Activated CD4-positive, CD25-positive, alpha-beta regulatory T cell treated with anti-CD3 and anti-CD28 coated beads, Interleukin-2, amount 50 U/mL, for 72 hours (primary cell): ENCODE measurements around the gene ROR2.

Experiments used
- DNase-seq: peaks from one replicate; pipeline ENCODE4 v3.0.0; 2021

The ROR2 gene

GRCh38 chr9:91899219-91899563, 50.8 kb downstream of the ROR2 start:
- DNase-seq, result no peak

- no peak for DNase-seq
Observed at GRCh38 chr9:91898451-91899218, 51.4 kb downstream of the ROR2 start.

- DNase-seq, result no peak
Observed at GRCh38 chr9:91897201-91897600, 52.8 kb downstream of the ROR2 start.

DNA sequence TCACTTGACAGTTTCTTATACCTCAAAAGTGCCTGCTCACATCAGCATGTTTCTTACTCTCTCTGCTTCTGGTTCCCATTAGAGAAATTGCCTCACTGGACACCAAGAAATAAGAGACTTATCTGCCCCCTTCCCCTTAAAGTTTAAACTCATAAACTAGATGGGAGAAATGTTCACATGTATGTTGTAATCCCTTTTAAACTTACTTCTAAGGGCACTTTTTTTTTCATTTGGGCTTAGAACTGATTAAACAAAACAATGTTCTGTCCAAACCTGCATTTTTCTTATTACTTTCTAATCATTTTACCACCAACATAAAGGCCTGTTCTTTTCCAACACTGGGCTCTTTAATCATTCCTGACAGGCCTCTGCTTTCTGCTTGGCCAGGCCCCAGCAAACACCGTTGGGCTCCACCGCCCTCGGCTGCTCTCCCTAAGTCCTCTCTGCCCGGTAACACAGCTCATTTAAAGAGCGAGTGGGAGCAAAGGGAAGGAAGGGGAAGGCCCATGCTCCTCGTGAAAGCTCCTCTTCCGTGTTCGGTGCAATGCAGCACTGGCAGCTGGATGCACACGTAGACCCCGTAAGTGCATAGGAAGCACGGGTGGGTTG, 53.4 kb downstream of the ROR2 start:
- no peak for DNase-seq

DNA sequence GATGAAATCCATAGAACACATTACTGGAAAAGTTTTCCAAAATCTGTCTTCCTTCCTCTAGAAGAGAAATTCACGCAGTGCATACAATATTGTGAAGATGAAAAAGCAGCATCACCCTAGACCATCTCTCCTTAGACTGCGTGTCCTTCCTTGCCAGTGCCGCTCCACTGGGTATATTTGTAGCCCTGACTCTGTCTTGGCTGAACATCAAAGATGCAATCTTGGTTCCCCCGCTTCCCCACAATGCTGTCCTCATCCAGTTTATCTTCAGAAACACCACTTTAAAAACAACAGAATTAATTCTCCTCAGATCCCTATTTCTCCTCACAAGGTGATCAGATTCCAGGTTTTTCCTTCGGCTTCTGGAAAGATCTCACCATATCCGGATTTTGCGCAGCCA, 53.9 kb downstream of the ROR2 start:
- no peak for DNase-seq

GRCh38 chr9:91894536-91894935, 55.5 kb downstream of the ROR2 start:
- DNase-seq, result no peak

DNA sequence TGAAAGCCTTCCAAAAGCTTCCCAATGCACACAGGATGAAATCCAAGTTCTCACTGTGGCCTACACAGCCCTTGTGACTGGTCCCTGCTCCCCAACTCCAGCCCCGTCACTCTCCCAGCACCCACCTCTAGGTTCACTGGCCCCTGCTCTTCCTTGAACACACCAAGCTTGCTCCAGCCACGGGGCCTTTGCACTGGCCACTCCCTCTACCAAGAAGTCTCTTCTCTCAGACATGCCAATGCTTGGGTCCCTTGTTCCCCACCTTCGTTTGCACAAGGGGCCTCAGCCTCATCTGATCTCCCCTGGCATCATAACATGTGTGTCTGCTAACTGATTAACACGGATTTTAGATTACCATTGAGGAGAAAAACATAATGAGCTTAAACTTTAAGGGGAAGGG, 56.0 kb downstream of the ROR2 start:
- no peak for DNase-seq

GRCh38 chr9:91891915-91892314, 58.1 kb downstream of the ROR2 start:
- no peak for DNase-seq

- no peak for DNase-seq
Observed at GRCh38 chr9:91890662-91891061, 59.4 kb downstream of the ROR2 start.

DNA sequence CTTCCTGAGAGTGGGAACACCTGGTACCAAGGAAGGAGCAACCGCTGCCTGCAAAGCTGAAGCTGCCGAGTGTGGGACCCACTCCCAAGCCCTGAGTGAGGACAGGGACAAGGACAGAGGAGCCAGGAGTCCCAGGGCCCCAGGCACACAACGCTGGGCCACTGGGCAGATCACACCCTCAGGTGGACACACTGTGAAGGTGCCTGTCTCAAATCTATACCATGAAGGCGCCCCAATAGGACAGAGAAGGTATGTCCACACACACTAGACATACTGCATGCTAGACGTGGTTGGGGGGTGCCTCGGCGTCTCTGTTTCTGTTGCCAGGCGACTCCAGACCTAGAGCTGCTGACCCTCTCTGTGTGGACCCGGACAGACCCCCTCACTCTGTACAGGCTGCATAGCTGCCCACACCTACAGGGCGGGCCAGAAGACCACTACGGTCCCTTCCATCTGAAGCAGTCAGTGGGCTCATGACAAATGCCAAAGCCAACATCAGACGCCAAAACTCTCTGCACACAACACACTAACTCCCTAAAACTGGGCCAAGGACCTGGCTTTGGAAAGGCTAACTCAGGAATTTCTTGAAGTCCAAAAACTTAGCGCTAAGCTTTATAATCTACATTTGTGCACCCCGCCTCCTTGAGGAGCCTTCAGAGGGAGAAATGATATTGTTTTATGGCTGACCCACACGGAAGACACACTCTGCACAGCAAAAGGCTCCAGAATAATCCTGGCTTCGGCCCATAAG, 60.7 kb downstream of the ROR2 start:
- DNase-seq, result no peak

GRCh38 chr9:91886414-91887076, 63.5 kb downstream of the ROR2 start:
- DNase-seq, result no peak

DNA sequence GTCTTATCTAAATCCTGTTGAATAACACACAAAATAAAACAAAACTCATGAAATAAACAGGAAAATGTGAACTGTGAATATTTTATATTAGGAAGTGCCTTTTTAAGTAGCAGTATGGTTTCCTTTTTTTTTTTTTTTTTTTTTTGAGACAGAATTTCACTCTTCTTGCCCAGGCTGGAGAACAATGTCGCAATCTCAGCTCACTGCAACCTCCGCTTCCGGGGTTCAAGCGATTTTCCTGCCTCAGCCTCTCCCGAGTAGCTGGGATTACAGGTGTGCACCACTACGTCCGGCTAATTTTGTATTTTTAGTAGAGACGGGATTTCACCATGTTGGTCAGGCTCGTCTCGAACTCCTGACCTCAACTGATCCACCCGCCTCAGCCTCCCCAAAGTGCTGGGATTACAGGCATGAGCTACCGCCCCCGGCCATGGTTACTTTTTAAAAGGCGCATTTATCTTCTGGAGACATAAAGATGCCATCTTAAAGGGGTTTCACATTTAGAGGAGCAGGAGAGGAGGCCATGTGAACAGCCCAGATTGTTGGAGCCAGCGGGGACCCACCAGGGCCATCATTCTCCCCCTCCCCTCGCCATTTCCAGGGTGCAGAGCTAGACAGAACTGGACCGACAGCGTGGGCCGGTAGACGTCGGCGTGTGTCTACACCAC, 64.1 kb downstream of the ROR2 start:
- DNase-seq, result no peak

- no peak for DNase-seq
Observed at GRCh38 chr9:91884696-91885687, 65.0 kb downstream of the ROR2 start.

GRCh38 chr9:91884153-91884552, 65.9 kb downstream of the ROR2 start:
- DNase-seq, result no peak

DNA sequence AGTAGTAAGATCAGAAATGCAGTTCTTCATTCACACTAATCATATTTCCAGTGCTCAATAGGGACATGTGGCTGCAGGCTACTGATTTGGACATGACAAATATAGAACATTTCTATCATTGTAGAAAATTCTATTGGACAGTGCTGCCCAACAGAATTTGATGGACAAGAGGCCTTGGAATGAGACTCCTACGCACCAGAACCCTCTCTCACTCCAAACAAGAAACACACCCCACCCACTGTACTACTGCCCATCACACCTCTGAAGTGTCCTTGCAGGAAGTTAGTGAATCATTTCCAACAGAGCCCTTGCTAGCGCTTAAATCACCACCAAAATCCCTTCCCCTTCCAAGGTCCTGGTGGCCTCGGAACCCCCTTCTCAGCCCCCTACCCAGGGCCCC, 66.5 kb downstream of the ROR2 start:
- no peak for DNase-seq

DNA sequence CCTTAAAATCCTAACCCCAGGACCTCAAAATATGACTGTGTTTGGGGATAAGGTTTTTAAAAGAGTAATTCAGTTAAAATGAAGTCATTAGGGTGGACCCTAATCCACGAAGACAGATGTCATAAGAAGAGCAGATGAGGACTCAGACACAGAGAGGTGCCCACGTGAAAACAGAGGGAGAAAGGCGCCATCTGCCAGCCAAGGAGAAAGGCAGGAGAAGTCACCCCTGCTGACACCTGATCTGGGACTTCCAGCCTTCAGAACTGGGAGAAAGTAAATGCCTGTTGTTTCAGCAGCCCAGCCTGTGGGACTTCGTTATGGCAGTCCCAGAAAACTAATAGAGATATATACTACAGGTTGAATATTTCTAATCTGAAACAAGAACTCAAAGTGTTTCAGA, 67.4 kb downstream of the ROR2 start:
- no peak for DNase-seq

GRCh38 chr9:91880378-91880972, 69.6 kb downstream of the ROR2 start:
- no peak for DNase-seq

DNA sequence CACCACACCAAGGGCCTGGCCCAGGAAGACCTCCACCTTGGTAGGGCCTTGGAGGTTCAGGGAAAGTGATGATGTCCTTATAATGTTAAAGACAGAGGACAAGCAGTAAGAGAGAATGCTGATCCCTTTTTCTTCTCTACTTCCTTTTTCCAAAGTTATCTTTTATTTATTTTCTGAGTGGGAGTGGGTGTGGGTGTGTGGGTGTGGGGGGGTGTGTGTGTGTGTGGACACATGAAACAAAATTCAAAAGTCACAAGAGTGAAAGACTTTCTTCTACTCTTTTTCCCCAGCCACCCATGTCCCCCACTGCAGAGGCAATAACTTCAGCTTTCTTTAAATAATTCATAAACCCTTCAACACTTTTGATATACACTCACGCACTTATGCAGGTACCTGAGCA, 70.8 kb downstream of the ROR2 start:
- no peak for DNase-seq

GRCh38 chr9:91873637-91874051, 76.4 kb downstream of the ROR2 start:
- DNase-seq, result no peak

GRCh38 chr9:91868732-91869391, 81.2 kb downstream of the ROR2 start:
- DNase-seq, result no peak

DNA sequence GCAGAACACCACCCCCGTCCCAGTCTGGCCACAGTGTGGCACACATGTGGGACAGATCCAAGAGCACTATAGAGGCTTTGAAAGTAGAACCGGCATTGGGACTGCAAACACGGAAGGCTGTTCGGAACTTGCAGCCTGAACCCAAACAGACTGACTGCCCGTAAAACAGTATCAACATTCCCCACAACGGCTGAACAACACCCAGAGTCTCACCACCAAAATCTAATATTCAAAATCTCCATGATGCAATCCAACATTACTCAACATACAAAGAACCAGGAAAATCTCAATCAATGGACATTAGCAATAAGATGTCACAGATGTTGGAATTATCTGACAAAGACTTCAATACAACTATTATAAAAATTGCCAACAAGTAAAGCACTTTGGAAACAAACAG, 82.3 kb downstream of the ROR2 start:
- DNase-seq, result no peak
